HG03442 (cell line): ENCODE measurements around the gene TEAD1.

Source experiments
- ATAC-seq: cut with Tn5 transposase; IDR thresholded peaks from one replicate; pipeline ENCODE4 v1.9.1; 2021; ENCODE audit warnings: mild to moderate bottlenecking, moderate library complexity; ENCODE audit not compliant: unreplicated experiment

TEAD1 gene

GRCh38 chr11:12827929-12828812 lies 153.9 kb downstream of the TEAD1 start:
- peak; percentile 55 for ATAC-seq

GRCh38 chr11:12829131-12829530 lies 154.9 kb downstream of the TEAD1 start:
- ATAC-seq = no peak

GRCh38 chr11:12829540-12830314 lies 155.5 kb downstream of the TEAD1 start:
- no peak for ATAC-seq

- no peak for ATAC-seq
These were observed 157.4 kb downstream of the TEAD1 start for GRCh38 chr11:12831471-12832202.

GRCh38 chr11:12832480-12833224 lies 158.4 kb downstream of the TEAD1 start:
- no peak for ATAC-seq

- ATAC-seq = no peak
These were observed 159.9 kb downstream of the TEAD1 start for GRCh38 chr11:12834166-12834565.

GRCh38 chr11:12834630-12835029 lies 160.4 kb downstream of the TEAD1 start:
- no peak for ATAC-seq

GRCh38 chr11:12835286-12835685 lies 161.1 kb downstream of the TEAD1 start:
- no peak for ATAC-seq

- ATAC-seq = no peak
These were observed 164.4 kb downstream of the TEAD1 start for GRCh38 chr11:12838463-12839123.

GRCh38 chr11:12840871-12841660 lies 166.8 kb downstream of the TEAD1 start:
- no peak for ATAC-seq

- ATAC-seq = no peak
These were observed 167.9 kb downstream of the TEAD1 start for GRCh38 chr11:12841946-12842630.

- ATAC-seq = no peak
These were observed 168.9 kb downstream of the TEAD1 start for GRCh38 chr11:12842933-12843636.

GRCh38 chr11:12845163-12845562 lies 170.9 kb downstream of the TEAD1 start:
- no peak for ATAC-seq

- no peak for ATAC-seq
These were observed 171.6 kb downstream of the TEAD1 start for GRCh38 chr11:12845739-12846358.

GRCh38 chr11:12846786-12847615 lies 172.8 kb downstream of the TEAD1 start:
- ATAC-seq = no peak

- ATAC-seq = no peak
These were observed 174.2 kb downstream of the TEAD1 start for GRCh38 chr11:12848413-12848812.

GRCh38 chr11:12853325-12853651 lies 179.1 kb downstream of the TEAD1 start:
- no peak for ATAC-seq
